Activated naive CD8-positive, alpha-beta T cell treated with anti-CD3 and anti-CD28 coated beads, Interleukin-2, amount 50 U/mL, for 24 hours (primary cell): ENCODE measurements around the gene TBX6.

Experiments used
- ATAC-seq: fragments of 150-1000 bp; cut with Tn5 transposase; one replicate; pipeline ENCODE4 v1.10.0; 2021
- DNase-seq: peaks from one replicate; pipeline ENCODE4 v3.0.0; 2021
- H3K27ac Mint-ChIP-seq: one replicate; pipeline ENCODE4 v1.8.0; 2021; ENCODE audit warnings: mild to moderate bottlenecking, mixed read lengths
- H3K27me3 Mint-ChIP-seq: one replicate; pipeline ENCODE4 v1.8.0; 2021; ENCODE audit warnings: mixed read lengths
- H3K36me3 Mint-ChIP-seq: one replicate; pipeline ENCODE4 v1.8.0; 2021; ENCODE audit warnings: low read depth, mixed read lengths
- H3K4me1 Mint-ChIP-seq: one replicate; pipeline ENCODE4 v1.8.0; 2021; ENCODE audit warnings: mixed read lengths
- H3K4me3 Mint-ChIP-seq: one replicate; pipeline ENCODE4 v1.8.0; 2021; ENCODE audit warnings: mild to moderate bottlenecking, moderate library complexity, mixed read lengths
- H3K9me3 Mint-ChIP-seq: one replicate; pipeline ENCODE4 v1.8.0; 2021; ENCODE audit warnings: mixed read lengths

Gene TBX6

DNA sequence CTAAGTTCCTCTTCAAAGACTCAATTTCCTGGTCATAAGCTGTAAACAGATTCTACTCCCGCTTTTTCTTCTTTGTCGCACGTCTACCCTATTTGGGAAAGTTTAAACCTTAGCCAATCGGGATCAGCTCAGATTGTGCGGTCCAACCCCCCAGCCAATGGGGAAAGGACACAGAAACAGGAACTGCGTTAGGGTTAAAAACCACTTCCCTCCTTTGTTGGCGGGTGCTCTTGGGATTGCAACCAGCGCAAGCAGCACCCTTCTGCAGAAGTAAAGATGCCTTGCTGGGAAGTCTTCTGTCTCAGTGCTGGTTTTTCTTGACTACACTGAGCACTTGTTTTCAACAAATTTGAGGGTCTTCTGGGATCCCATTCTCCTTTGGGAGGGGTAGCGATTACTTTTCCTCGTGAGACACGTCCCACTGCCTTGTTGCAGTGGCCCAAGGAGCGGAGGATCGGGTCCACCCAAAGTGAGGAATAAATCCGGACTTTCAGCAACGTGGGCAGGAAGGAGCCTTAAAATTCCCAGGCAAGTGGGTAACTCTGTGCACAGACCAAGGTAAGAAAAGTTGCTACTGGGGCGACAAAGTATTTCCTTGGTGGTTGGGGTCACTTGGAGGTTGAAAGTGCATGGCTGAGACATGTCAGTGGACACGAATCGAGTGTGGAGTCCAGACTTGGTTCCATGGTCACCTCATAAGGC lies 5.3 kb upstream of the TBX6 start:
- no peaks in the 10 kb centered on the region for H3K27me3 Mint-ChIP-seq
- ATAC-seq, result no peak
- peaks cover 25% of the 10 kb centered on the region for H3K36me3 Mint-ChIP-seq
- peaks cover 21% of the 10 kb centered on the region for H3K9me3 Mint-ChIP-seq
- H3K4me1 Mint-ChIP-seq, result peaks cover 35% of the 10 kb centered on the region
- peak overlapping the region; percentile 65 for H3K4me3 Mint-ChIP-seq
- peak overlapping the region; percentile 81 for H3K27ac Mint-ChIP-seq
- DNase-seq, result no peak

DNA sequence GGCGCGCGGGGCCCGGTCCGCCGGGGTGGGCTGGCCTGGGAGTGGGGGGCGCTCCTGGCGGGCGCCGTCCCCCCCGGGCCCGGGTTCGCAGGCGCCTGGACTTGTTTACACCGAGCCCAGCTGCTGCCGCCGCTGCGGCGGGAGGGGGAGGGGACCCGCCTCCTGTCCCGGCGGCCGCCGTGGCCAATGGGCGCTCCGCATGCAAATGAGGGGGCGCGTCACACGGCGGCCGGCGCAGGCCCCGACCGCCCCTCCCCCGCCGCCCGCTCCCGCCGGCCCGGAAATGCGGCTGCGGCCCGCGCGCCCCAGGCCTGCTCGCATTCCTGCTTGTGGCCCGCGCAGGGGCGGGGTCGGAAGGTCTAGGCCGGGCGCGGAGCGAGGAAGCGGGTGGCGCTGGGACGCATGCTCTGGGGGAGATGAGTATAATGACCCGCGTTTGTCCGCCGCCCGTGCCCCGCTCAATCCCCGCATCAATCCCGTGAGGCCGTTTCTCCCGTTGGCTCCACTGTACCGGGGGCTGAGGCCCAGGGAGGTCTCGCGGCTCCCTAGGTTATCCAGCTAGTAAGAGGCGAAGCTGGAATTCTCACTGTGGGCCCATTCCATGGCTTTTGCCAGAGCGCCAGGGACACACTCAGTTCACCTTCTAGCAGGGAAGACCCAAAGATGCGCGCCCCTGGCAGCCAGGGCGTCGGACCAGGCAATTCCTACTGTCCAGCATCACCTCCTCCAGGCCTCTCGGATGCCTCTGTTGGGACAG lies 4.6 kb upstream of the TBX6 start, which contains the start of gene YPEL3:
YPEL3 (minus strand) TSS at position 109 of the 757 bp plus-strand sequence. CDS start 731 bp downstream, outside the sequence.
- peak within 1 kb of the TSS; percentile 81 for H3K27ac Mint-ChIP-seq
- H3K27me3 Mint-ChIP-seq, result no peaks in the 10 kb centered on the region
- H3K9me3 Mint-ChIP-seq, result peaks cover 21% of the 10 kb centered on the region
- H3K4me1 Mint-ChIP-seq, result peaks cover 39% of the 10 kb centered on the region
- peaks cover 25% of the 10 kb centered on the region for H3K36me3 Mint-ChIP-seq
- ATAC-seq, result peak; percentile 38
- H3K4me3 Mint-ChIP-seq, result peak within 1 kb of the TSS; percentile 80
- DNase-seq, result peak; percentile 89

DNA sequence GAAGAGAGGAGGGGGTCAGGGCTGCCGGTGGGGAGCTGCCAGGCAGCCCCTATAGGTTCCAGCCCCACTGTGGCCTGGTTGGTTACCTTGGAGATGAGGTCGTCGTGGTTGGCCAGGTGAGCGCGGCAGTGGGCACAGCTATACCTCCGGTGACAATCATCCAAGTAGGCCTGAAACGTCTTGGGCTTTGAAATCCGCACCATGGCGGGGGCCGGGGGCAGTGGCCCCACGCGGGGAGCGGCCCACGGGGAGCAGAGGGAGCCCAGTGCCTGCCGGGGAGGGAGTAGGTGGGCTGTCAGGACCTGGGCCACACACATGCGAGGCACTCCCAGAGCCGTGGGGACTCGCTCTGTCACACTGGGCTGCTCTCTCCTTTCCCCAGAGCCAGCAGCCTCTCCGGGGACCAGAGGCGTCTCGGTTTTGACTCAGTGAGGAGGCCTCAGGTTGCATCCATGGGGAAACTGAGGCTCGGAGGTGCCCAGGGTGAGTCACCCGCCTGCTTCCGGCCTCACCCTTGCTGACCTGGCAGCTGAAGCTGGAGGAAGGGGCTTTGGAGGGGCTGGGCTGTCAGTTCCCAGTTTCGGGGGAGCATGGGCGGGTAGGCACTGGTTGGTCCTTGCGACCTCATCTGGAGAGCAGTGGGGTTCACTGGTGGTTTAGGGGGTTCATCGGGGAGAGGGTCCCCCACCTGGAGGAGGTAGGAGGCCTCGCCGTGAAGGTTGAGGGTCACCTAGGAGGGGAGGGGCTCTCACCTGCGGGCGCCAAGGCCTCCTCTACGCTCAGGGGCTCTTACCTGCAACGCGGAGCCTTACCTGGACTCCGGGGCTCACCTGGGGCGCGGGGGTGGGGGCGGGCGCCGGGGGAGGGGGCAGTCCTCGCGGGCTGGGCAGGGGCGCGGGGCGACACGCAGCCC lies 3.7 kb upstream of the TBX6 start:
- H3K27me3 Mint-ChIP-seq, result no peaks in the 10 kb centered on the region
- DNase-seq (no peak), ATAC-seq (no peak)
- H3K27ac Mint-ChIP-seq, result peak overlapping the region; percentile 79
- peaks cover 25% of the 10 kb centered on the region for H3K36me3 Mint-ChIP-seq
- peaks cover 41% of the 10 kb centered on the region for H3K4me1 Mint-ChIP-seq
- H3K4me3 Mint-ChIP-seq, result peak overlapping the region; percentile 80
- H3K9me3 Mint-ChIP-seq, result peaks cover 21% of the 10 kb centered on the region

DNA sequence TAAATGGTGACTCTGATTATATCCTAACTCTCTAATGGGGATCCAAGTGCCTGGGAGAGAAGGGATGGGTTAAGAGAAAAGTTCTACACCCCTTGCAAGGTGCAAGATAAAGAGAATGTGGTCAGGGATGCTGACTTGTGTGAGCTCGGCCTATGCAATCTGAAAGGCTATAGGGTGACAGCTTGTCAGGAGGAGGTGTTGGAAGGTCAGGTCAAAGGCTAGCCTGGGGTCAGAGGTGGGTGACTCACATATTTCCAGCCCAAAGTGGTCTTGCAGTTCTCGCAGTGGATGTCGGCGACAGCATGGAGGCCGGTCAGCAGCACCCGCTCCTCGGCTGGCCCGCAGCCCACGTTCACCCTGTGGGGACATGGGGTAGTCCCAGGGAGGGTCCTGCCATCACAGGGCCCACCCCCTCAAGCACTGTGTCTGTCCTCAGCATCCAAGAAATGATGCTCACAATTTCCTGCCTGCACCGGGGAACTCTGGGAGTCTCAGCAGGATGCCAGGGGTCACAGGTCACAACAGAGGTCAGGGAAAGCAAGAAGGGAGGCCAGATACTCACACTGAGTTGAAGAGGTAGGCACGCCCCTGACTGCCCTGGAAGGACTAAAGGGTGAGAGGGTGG lies 2.9 kb upstream of the TBX6 start:
- no peaks in the 10 kb centered on the region for H3K27me3 Mint-ChIP-seq
- peak overlapping the region; percentile 69 for H3K27ac Mint-ChIP-seq
- DNase-seq (no peak), ATAC-seq (no peak)
- peaks cover 49% of the 10 kb centered on the region for H3K4me1 Mint-ChIP-seq
- peaks cover 25% of the 10 kb centered on the region for H3K36me3 Mint-ChIP-seq
- peak overlapping the region; percentile 80 for H3K4me3 Mint-ChIP-seq
- H3K9me3 Mint-ChIP-seq, result peaks cover 21% of the 10 kb centered on the region

- Mint-ChIP-seq H3K4me1 (peaks cover 53% of the 10 kb centered on the region), H3K27ac (peak overlapping the region; percentile 96), H3K36me3 (peaks cover 16% of the 10 kb centered on the region), H3K27me3 (no peaks in the 10 kb centered on the region), H3K4me3 (peak overlapping the region; percentile 83), H3K9me3 (peaks cover 8% of the 10 kb centered on the region)
- ATAC-seq (peak; percentile 65), DNase-seq (peak; percentile 84)
These were observed 768 bp upstream of the TBX6 start for GRCh38 chr16:30092373-30093010.

- H3K4me3 Mint-ChIP-seq, result peak overlapping the region; percentile 1
- H3K9me3 Mint-ChIP-seq, result no peaks in the 10 kb centered on the region
- peak overlapping the region; percentile 52 for H3K27ac Mint-ChIP-seq
- no peaks in the 10 kb centered on the region for H3K27me3 Mint-ChIP-seq
- DNase-seq (no peak), ATAC-seq (no peak)
- H3K36me3 Mint-ChIP-seq, result peaks cover 12% of the 10 kb centered on the region
- H3K4me1 Mint-ChIP-seq, result peaks cover 47% of the 10 kb centered on the region
These were observed 953 bp downstream of the TBX6 start for GRCh38 chr16:30090610-30091331.

DNA sequence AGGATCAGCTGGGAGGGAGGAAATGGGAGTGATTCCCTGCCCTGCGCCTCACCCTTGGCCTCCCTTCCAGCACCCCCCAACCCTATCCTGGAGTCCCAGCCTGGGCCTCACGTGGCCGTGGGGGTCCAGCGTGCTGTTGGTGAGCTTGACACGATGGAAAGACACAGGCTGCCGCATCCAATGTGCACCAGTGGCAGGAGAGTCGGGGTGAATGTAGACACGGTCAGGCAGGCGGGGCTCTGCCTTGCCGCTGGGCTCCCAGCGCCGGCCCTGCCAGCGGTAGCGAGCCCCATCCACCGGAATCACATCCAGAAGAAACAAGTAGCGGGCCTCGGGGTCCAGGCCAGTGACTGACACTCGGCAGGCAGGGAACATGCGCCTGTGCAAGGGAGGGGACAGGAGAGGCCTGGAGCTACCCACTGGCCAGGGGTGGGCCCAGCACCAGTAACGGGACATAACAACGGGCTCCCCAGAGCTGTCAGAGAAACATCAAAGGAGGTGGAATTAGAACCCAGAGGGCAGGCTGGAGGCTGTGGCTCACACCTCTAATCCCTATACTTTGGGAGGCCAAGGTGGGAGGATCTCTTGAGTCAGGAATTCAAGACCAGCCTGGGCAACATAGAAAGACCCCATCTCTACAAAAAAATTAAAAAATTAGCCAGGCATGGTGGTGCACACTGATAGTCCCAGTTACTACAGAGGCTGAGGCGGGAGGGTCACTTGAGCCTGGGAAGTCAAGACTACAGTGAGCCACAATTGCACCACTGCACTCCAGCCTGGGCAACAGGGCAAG lies 2.7 kb downstream of the TBX6 start:
- no peaks in the 10 kb centered on the region for H3K9me3 Mint-ChIP-seq
- ATAC-seq (no peak), DNase-seq (no peak)
- peaks cover 13% of the 10 kb centered on the region for H3K36me3 Mint-ChIP-seq
- H3K27me3 Mint-ChIP-seq, result no peaks in the 10 kb centered on the region
- no peak overlapping the region for H3K27ac Mint-ChIP-seq
- peaks cover 32% of the 10 kb centered on the region for H3K4me1 Mint-ChIP-seq
- H3K4me3 Mint-ChIP-seq, result no peak overlapping the region

- peaks cover 14% of the 10 kb centered on the region for H3K36me3 Mint-ChIP-seq
These were observed 3.4 kb downstream of the TBX6 start for GRCh38 chr16:30088237-30088831.

DNA sequence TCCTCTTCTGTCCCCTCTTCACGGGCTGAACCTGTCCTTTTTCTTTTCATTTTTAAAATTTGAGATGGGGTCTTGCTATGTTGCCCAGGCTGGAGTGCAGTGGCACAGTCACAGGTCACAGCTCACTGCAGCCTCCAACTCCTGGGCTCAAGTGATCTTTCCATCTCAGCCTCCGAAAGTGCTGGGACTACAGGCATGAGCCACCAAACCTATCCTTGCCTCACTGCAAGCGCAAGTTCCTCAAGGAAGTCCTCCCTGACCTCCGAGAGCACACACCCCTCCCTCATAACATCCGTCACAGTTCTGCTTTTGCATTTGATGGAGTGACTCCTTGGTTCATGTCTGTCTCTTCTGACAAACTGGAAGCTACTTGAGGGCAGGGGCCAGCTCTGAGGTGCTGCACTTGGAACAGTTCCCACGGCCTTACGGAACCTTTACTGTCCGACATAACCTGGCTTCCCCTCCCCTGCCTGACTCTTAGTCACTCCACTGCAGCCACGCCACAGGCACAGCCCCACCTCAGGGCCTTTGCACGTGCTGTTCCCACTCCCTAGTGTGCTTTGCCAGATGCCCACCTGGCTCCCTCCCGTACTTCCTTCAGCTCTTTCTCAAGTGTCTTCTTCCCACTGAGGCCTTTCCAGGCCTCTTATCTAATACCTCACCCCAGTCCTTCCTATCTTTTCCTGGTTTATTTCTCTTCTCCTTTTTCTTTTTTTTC lies 4.4 kb downstream of the TBX6 start:
- Mint-ChIP-seq H3K4me3 (no peak overlapping the region), H3K36me3 (peaks cover 19% of the 10 kb centered on the region), H3K9me3 (no peaks in the 10 kb centered on the region), H3K27ac (peak overlapping the region; percentile 35), H3K27me3 (no peaks in the 10 kb centered on the region), H3K4me1 (peaks cover 24% of the 10 kb centered on the region)
- DNase-seq (no peak), ATAC-seq (no peak)

More at GRCh38 chr16:30088237-30088831, 3.4 kb downstream of the TBX6 start:
- Mint-ChIP-seq H3K4me3 (no peak overlapping the region), H3K27me3 (no peaks in the 10 kb centered on the region), H3K27ac (no peak overlapping the region), H3K4me1 (peaks cover 32% of the 10 kb centered on the region), H3K9me3 (no peaks in the 10 kb centered on the region)
- DNase-seq, result no peak
- ATAC-seq, result no peak

DNA sequence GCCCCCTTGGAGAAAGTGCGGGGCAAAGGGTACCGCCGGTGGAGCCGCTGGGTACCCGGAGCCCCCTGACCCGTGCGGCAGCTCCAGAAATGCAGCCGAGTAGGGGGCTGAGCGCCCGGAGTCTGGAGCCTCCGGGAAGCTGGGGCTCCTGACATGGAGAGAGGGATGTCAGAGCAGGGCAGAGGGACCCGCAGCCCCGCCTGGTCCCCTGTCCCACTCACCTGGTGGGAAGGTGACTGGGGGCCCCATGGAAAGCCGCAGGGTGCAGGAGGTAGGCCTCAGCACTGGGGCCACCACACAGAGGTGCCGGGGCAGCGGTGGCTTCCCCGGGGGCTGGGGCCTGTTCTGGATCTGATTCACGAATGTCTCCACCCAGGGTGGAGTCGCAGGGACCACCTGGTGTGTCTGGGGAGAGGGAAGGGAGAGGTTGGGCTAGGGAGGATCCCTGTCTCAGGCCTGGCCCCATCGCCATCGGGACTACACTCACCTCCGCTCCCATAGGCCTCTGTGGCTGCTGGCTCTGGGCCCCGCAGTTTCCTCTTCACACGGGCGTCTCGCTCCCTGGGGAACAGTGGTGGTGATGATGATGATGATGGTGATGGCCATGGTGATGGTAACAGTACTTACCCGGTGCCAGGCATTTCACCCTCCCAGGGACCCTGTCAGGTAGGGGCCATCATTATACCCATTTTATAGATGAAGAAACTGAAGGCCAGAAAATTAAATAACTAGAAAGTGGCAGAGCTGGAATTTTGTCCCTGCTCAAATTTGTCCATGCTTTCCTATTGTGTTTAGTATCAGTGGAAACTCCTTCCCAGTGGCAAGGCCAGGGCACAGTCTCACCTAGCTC lies 5.2 kb downstream of the TBX6 start:
- no peak overlapping the region for H3K27ac Mint-ChIP-seq
- H3K27me3 Mint-ChIP-seq, result no peaks in the 10 kb centered on the region
- peaks cover 24% of the 10 kb centered on the region for H3K36me3 Mint-ChIP-seq
- no peaks in the 10 kb centered on the region for H3K9me3 Mint-ChIP-seq
- ATAC-seq, result no peak
- peaks cover 16% of the 10 kb centered on the region for H3K4me1 Mint-ChIP-seq
- no peak overlapping the region for H3K4me3 Mint-ChIP-seq
- no peak for DNase-seq

DNA sequence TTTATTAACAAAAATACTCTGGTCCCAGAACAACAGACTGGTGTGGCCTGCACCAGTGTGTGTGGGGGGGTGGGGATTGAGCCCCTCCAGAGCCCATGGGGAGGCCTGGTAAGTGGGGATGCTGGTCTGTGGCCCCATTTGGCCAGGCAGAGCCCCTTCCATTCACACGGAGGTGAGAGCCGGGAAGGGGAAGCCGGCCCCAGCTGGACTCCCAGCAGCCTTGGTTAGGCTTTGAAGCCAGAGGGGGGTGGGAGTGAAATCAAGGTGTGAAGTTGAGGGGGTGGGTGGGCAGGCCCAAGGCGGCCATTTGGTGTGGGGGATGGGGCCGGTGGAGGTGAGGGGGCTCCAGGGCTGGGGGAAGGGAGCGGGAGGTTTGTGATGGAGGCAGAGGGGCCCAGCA lies 5.9 kb downstream of the TBX6 start:
- no peak overlapping the region for H3K4me3 Mint-ChIP-seq
- DNase-seq (no peak), ATAC-seq (no peak)
- no peak overlapping the region for H3K27ac Mint-ChIP-seq
- no peaks in the 10 kb centered on the region for H3K27me3 Mint-ChIP-seq
- no peaks in the 10 kb centered on the region for H3K9me3 Mint-ChIP-seq
- peaks cover 25% of the 10 kb centered on the region for H3K36me3 Mint-ChIP-seq
- H3K4me1 Mint-ChIP-seq, result peaks cover 16% of the 10 kb centered on the region
